ENCODE data around the gene TBC1D5.

DNA sequence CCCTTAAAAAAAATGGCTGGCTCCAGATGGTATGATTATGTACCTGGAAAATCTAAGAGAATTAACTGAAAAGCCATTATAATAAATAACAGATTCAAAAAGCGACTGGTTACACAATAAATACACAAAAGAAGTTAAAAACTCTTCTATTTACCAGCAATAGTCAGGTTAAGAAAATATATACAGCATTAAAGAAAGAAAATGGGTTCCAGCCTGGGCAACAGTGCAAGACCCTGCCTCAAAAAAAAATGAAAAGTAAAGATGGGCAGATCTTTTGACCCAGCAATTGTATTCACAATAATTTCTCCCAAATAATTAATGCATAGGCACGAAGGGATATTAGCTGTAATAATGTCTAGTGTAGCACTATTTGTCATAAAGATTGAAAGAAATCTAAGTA is 8.7 kb downstream of the TBC1D5 start:
- TF ChIP-seq, protein P1, sequence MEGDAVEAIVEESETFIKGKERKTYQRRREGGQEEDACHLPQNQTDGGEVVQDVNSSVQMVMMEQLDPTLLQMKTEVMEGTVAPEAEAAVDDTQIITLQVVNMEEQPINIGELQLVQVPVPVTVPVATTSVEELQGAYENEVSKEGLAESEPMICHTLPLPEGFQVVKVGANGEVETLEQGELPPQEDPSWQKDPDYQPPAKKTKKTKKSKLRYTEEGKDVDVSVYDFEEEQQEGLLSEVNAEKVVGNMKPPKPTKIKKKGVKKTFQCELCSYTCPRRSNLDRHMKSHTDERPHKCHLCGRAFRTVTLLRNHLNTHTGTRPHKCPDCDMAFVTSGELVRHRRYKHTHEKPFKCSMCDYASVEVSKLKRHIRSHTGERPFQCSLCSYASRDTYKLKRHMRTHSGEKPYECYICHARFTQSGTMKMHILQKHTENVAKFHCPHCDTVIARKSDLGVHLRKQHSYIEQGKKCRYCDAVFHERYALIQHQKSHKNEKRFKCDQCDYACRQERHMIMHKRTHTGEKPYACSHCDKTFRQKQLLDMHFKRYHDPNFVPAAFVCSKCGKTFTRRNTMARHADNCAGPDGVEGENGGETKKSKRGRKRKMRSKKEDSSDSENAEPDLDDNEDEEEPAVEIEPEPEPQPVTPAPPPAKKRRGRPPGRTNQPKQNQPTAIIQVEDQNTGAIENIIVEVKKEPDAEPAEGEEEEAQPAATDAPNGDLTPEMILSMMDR (IDR thresholded peaks at IDR 0.05): no peak
- no peak for TF ChIP-seq POLR2A (IDR thresholded peaks at IDR 0.05)
